HUES6 (cell line): ENCODE results near the gene RPTOR.
A peak's percentile ranks its signal among the peaks of the same experiment; 100 is the strongest.

ENCODE experiments used
- H3K27ac ChIP-seq: 2 replicates; pipeline ENCODE4 v1.7.0; 2013; ENCODE audit warnings: low read depth, mild to moderate bottlenecking, low read length, inconsistent platforms
- H3K27me3 ChIP-seq: 2 replicates; pipeline ENCODE4 v1.6.1; 2013; ENCODE audit warnings: low read length; ENCODE audit not compliant: control insufficient read depth, insufficient read depth
- H3K36me3 ChIP-seq: 2 replicates; pipeline ENCODE4 v1.6.1; 2013; ENCODE audit warnings: low read length; ENCODE audit not compliant: control insufficient read depth, insufficient read depth
- H3K4me1 ChIP-seq: 2 replicates; pipeline ENCODE4 v1.6.1; 2013; ENCODE audit warnings: low read length; ENCODE audit not compliant: control insufficient read depth, insufficient read depth
- H3K4me3 ChIP-seq: 2 replicates; pipeline ENCODE4 v1.5.1; 2013; ENCODE audit warnings: low read depth, low read length
- H3K9ac ChIP-seq: one replicate; pipeline ENCODE4 v1.6.1; 2013; ENCODE audit warnings: mild to moderate bottlenecking, low read length
- H3K9me3 ChIP-seq: 2 replicates; pipeline ENCODE4 v1.6.1; 2013; ENCODE audit warnings: low read depth, low read length; ENCODE audit not compliant: control insufficient read depth, insufficient read depth

RPTOR gene

GRCh38 chr17:80979547-80980378 lies 435.1 kb downstream of the RPTOR start:
- H3K9ac ChIP-seq: no peak overlapping the region
- no peak overlapping the region for H3K27ac ChIP-seq
- H3K9me3 ChIP-seq: no peaks in the 10 kb centered on the region

GRCh38 chr17:80980397-80981061 lies 435.9 kb downstream of the RPTOR start:
- no peak overlapping the region for H3K9ac ChIP-seq
- H3K4me1 ChIP-seq: peaks cover 5% of the 10 kb centered on the region; the same call in 1 of the 2 replicates
- H3K9me3 ChIP-seq: no peaks in the 10 kb centered on the region
- no peaks in the 10 kb centered on the region for H3K36me3 ChIP-seq
- H3K4me3 ChIP-seq: peak overlapping the region; percentile 51
- no peak overlapping the region for H3K27ac ChIP-seq
- peaks cover 17% of the 10 kb centered on the region; the same call in 1 of the 2 replicates for H3K27me3 ChIP-seq

More at GRCh38 chr17:80979547-80980378, 435.1 kb downstream of the RPTOR start:
- H3K4me3 ChIP-seq: no peak overlapping the region
- no peaks in the 10 kb centered on the region for H3K36me3 ChIP-seq
- no peaks in the 10 kb centered on the region; the same call in 1 of the 2 replicates for H3K4me1 ChIP-seq
- peaks cover 17% of the 10 kb centered on the region; the same call in 1 of the 2 replicates for H3K27me3 ChIP-seq

- Histone ChIP-seq H3K9ac (peak overlapping the region; percentile 43), H3K4me3 (peak overlapping the region; percentile 51), H3K9me3 (no peaks in the 10 kb centered on the region)
Observed at GRCh38 chr17:80981062-80981902, 436.6 kb downstream of the RPTOR start.

GRCh38 chr17:80981929-80982425 lies 437.3 kb downstream of the RPTOR start:
- H3K27ac ChIP-seq: no peak overlapping the region
- H3K4me1 ChIP-seq: peaks cover 5% of the 10 kb centered on the region; the same call in 1 of the 2 replicates
- H3K9me3 ChIP-seq: no peaks in the 10 kb centered on the region
- peak overlapping the region; percentile 51 for H3K4me3 ChIP-seq
- H3K36me3 ChIP-seq: no peaks in the 10 kb centered on the region
- peaks cover 17% of the 10 kb centered on the region; the same call in 1 of the 2 replicates for H3K27me3 ChIP-seq
- no peak overlapping the region for H3K9ac ChIP-seq

More at GRCh38 chr17:80981062-80981902, 436.6 kb downstream of the RPTOR start:
- Histone ChIP-seq H3K27ac (no peak overlapping the region), H3K4me1 (peaks cover 5% of the 10 kb centered on the region; the same call in 1 of the 2 replicates), H3K36me3 (no peaks in the 10 kb centered on the region), H3K27me3 (peaks cover 17% of the 10 kb centered on the region; the same call in 1 of the 2 replicates)

- no peak overlapping the region for H3K27ac ChIP-seq
- no peak overlapping the region for H3K4me3 ChIP-seq
- no peaks in the 10 kb centered on the region for H3K9me3 ChIP-seq
- no peaks in the 10 kb centered on the region for H3K36me3 ChIP-seq
- H3K27me3 ChIP-seq: peaks cover 17% of the 10 kb centered on the region; the same call in 1 of the 2 replicates
- peaks cover 5% of the 10 kb centered on the region; the same call in 1 of the 2 replicates for H3K4me1 ChIP-seq
- H3K9ac ChIP-seq: no peak overlapping the region
Observed at GRCh38 chr17:80982426-80982974, 437.9 kb downstream of the RPTOR start.

- Histone ChIP-seq H3K9ac (no peak overlapping the region), H3K9me3 (no peaks in the 10 kb centered on the region), H3K36me3 (no peaks in the 10 kb centered on the region), H3K27me3 (peaks cover 17% of the 10 kb centered on the region; the same call in 1 of the 2 replicates), H3K4me3 (no peak overlapping the region), H3K27ac (no peak overlapping the region), H3K4me1 (peaks cover 10% of the 10 kb centered on the region; the same call in 1 of the 2 replicates)
Observed at GRCh38 chr17:80983545-80983944, 438.9 kb downstream of the RPTOR start.

- Histone ChIP-seq H3K27ac (no peak overlapping the region), H3K4me3 (no peak overlapping the region), H3K9ac (no peak overlapping the region), H3K27me3 (peaks cover 24% of the 10 kb centered on the region), H3K4me1 (peaks cover 17% of the 10 kb centered on the region), H3K36me3 (no peaks in the 10 kb centered on the region), H3K9me3 (no peaks in the 10 kb centered on the region)
Observed at GRCh38 chr17:80984749-80985148, 440.1 kb downstream of the RPTOR start.

GRCh38 chr17:80986046-80986445 lies 441.4 kb downstream of the RPTOR start:
- Histone ChIP-seq H3K36me3 (no peaks in the 10 kb centered on the region), H3K9ac (no peak overlapping the region), H3K4me3 (no peak overlapping the region), H3K27me3 (peaks cover 29% of the 10 kb centered on the region), H3K27ac (no peak overlapping the region), H3K4me1 (peaks cover 17% of the 10 kb centered on the region), H3K9me3 (no peaks in the 10 kb centered on the region)

- H3K9me3 ChIP-seq: no peaks in the 10 kb centered on the region
- H3K36me3 ChIP-seq: no peaks in the 10 kb centered on the region
- H3K4me1 ChIP-seq: peaks cover 17% of the 10 kb centered on the region
- H3K4me3 ChIP-seq: no peak overlapping the region
- H3K9ac ChIP-seq: no peak overlapping the region
- H3K27ac ChIP-seq: no peak overlapping the region
- H3K27me3 ChIP-seq: peaks cover 23% of the 10 kb centered on the region
Observed at GRCh38 chr17:80986816-80987475, 442.3 kb downstream of the RPTOR start.
